ENCODE results near the gene TENT4B. TPM values are rescaled to one million over a fixed set of nuclear protein-coding genes. Genes with fewer than 3 reads are reported as not detected.

TENT4B gene
- total RNA-seq, 1 donor from 2014 or later: 9.6 TPM

DNA sequence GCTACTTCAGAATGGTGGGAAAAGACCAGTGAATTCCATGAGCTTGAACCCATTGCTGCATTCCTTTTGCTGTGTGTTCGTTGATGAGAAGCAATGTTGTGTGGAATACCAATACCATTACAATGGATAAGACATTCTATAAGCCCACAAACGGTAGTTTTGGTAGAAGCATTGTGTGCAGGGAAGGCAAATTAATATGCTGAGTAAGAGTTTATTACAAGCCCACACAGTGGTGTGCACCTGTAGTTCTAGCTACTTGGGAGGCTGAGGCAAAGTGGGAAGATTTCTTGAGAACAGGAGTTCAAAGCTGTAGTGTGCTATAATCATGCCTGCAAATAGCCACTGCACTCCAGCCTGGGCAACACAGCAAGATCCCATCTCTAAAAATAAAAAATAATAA, 19.9 kb upstream of the TENT4B start:
- no peak for DNase-seq (ENCODE audit: extremely low spot score, unreplicated experiment)
- Mint-ChIP-seq H3K36me3 (ENCODE audit: unreplicated experiment) (no peaks in the 10 kb centered on the region), H3K9me3 (ENCODE audit: unreplicated experiment) (no peaks in the 10 kb centered on the region), H3K4me1 (ENCODE audit: unreplicated experiment) (no peaks in the 10 kb centered on the region), H3K27ac (ENCODE audit: unreplicated experiment) (no peak overlapping the region), H3K4me3 (ENCODE audit: unreplicated experiment) (no peak overlapping the region), H3K27me3 (ENCODE audit: unreplicated experiment) (peaks cover 4% of the 10 kb centered on the region)
- no peak for TF ChIP-seq CTCF (IDR thresholded peaks at IDR 0.05)

DNA sequence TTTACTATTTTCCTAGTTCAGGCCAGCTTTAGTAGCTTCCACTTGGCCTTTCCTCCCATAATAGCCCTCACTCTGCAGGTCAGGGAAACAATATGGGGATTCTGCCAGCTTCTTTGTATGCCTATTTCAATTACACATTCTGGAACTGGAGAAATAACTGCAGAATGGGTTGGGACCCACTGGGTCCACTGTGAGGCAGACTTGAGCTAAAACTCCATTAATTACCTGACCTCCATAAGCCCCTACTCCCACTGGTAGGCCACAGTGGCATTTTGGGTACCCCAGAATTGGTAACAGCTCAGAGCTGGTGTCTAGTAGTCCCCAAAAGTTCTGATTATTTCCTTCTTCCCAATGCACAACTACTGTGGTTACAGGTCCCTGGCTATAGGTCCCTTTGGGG, 16.7 kb upstream of the TENT4B start:
- Mint-ChIP-seq H3K27ac (ENCODE audit: unreplicated experiment) (no peak overlapping the region), H3K9me3 (ENCODE audit: unreplicated experiment) (no peaks in the 10 kb centered on the region), H3K4me3 (ENCODE audit: unreplicated experiment) (no peak overlapping the region), H3K36me3 (ENCODE audit: unreplicated experiment) (no peaks in the 10 kb centered on the region), H3K27me3 (ENCODE audit: unreplicated experiment) (peaks cover 4% of the 10 kb centered on the region), H3K4me1 (ENCODE audit: unreplicated experiment) (no peaks in the 10 kb centered on the region)
- TF ChIP-seq CTCF (IDR thresholded peaks at IDR 0.05): no peak
- no peak for DNase-seq (ENCODE audit: extremely low spot score, unreplicated experiment)

DNA sequence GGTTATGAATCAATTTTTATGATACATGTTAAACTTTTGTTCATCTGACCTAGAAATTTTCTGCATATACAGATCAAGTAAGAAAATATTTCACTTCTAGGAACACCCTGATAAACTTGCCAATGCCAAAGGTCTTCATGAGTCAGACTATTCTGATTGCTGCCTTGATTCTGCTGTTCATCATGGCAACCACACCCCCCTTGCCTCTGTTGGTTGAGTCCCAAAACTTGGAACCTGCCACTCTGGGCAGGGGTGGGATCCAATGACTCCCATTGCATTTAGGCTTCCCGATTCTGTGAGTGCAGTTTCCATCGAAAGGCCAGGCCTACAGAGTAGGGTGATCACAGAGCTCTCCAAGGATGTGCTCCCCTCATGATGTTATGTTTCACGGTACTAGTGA, 15.8 kb upstream of the TENT4B start:
- Mint-ChIP-seq H3K36me3 (ENCODE audit: unreplicated experiment) (no peaks in the 10 kb centered on the region), H3K9me3 (ENCODE audit: unreplicated experiment) (no peaks in the 10 kb centered on the region), H3K27ac (ENCODE audit: unreplicated experiment) (no peak overlapping the region), H3K27me3 (ENCODE audit: unreplicated experiment) (peaks cover 4% of the 10 kb centered on the region), H3K4me3 (ENCODE audit: unreplicated experiment) (no peak overlapping the region), H3K4me1 (ENCODE audit: unreplicated experiment) (no peaks in the 10 kb centered on the region)
- DNase-seq (ENCODE audit: extremely low spot score, unreplicated experiment): no peak
- no peak for TF ChIP-seq CTCF (IDR thresholded peaks at IDR 0.05)

- Mint-ChIP-seq H3K4me3 (ENCODE audit: unreplicated experiment) (no peak overlapping the region), H3K4me1 (ENCODE audit: unreplicated experiment) (no peaks in the 10 kb centered on the region), H3K36me3 (ENCODE audit: unreplicated experiment) (no peaks in the 10 kb centered on the region), H3K27me3 (ENCODE audit: unreplicated experiment) (peaks cover 4% of the 10 kb centered on the region), H3K9me3 (ENCODE audit: unreplicated experiment) (no peaks in the 10 kb centered on the region), H3K27ac (ENCODE audit: unreplicated experiment) (no peak overlapping the region)
- TF ChIP-seq CTCF (IDR thresholded peaks at IDR 0.05): no peak
- no peak for DNase-seq (ENCODE audit: extremely low spot score, unreplicated experiment)
Observed at GRCh38 chr16:50139580-50139979, 13.5 kb upstream of the TENT4B start.

DNA sequence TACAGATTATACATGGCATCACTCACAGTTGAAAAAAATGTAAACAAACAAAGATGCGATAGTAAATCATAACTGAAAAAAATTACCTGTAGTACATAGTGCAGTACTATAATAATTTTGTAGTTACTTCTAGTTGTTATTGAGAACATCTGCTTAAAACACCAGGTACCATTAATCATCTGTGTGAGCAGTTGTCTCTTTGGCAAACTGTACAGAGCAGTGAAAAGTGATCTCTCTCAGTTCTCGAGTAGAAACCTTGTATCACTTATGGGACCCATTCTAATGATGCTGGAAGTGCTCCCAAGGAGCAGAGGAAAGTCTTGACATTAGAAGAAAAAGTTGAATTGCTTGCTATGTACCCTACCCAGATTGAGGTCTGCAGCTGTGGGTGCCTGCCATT, 8.9 kb upstream of the TENT4B start:
- Mint-ChIP-seq H3K4me3 (ENCODE audit: unreplicated experiment) (no peak overlapping the region), H3K9me3 (ENCODE audit: unreplicated experiment) (no peaks in the 10 kb centered on the region), H3K27me3 (ENCODE audit: unreplicated experiment) (no peaks in the 10 kb centered on the region), H3K4me1 (ENCODE audit: unreplicated experiment) (no peaks in the 10 kb centered on the region), H3K36me3 (ENCODE audit: unreplicated experiment) (no peaks in the 10 kb centered on the region), H3K27ac (ENCODE audit: unreplicated experiment) (no peak overlapping the region)
- no peak for TF ChIP-seq CTCF (IDR thresholded peaks at IDR 0.05)
- no peak for DNase-seq (ENCODE audit: extremely low spot score, unreplicated experiment)
